ENCODE data around the gene PPP2R1A. TPM values are rescaled to one million over a fixed set of nuclear protein-coding genes. Genes with fewer than 3 reads are reported as not detected.

Gene PPP2R1A
- total RNA-seq, 1 experiment from 2014 or later = 204 TPM

GRCh38 chr19:52244021-52244420, 54.2 kb downstream of the PPP2R1A start:
- no peak for DNase-seq (ENCODE audit: low read depth)

DNA sequence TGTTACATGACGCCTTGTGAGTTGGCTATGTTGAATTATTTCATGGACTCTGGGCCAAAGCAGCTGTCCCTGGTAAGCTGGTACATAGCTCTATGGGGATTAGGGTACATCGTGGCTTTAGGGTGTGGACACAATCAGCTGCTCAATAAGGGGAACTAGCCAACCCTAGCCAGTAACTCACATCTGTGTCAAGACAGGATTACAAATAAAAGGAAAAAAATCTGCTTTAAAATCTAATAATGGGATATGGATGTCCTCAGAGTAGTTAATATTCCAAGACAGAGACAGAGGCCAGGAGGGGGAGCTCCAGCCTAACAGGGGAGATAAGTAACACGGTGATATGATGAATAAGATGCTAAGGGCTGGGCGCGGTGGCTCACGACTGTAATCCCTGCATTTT, 58.4 kb downstream of the PPP2R1A start:
- peak; percentile 37 for DNase-seq (ENCODE audit: low read depth)

DNA sequence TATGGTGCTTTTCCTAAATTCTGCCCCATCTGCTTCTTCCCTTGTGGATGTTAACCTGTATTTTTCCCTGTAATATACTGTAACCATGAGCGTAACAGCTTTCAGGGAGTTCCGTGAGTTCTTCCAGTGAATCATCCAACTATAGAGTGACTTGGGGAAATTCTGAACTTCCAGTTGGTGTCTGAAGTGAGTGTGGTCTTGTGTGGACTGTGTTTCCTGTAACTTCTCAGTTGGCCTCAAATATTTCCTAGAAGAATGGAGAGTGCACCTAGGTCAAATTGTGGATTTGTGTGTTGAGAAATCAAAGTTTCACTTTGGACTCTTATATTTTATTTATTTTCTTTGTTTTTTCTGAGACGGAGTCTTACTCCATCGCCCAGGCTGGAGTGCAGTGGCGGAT, 68.6 kb downstream of the PPP2R1A start:
- peak; percentile 21 for DNase-seq (ENCODE audit: low read depth)

GRCh38 chr19:52265556-52265955, 75.7 kb downstream of the PPP2R1A start:
- DNase-seq (ENCODE audit: low read depth) = peak; percentile 39

- peak; percentile 93 for DNase-seq (ENCODE audit: low read depth)
These were observed 79.7 kb downstream of the PPP2R1A start, which contains the start of gene ZNF766 for GRCh38 chr19:52269338-52270261. Gene ZNF766, plus strand, starts transcription at chr19:52269587. Its CDS starts 27 bp downstream, at chr19:52269614.

DNA sequence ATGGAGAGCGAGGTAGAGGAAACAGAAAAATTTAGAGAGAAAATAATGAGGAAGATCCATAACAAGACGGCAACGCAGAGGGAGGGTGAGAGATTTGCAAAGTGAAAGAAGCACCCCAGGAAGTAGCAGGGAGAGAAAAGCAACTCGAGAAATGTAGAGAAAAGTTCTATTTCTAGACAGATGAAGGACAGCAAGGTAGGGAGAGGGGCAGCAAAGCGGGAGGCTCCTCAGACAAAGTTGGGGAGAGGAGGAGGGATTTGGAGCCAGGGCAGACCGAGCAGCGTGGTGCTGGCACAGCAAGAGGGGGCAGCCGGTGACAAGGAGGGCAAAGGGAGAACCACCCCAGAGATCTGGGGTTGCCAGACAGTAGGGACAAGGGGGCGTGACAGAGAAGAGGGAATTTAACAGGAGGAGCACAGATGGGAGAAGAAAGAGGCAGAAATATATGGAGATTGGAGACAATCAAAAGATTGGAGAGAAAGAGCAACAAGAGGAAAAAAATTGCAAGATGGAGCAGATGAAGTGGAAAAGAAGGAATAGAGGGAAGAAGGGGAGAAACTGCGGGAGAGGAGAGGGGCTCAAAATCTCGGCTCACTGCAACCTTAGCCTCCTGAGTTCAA, 80.5 kb downstream of the PPP2R1A start:
- DNase-seq (ENCODE audit: low read depth) = peak; percentile 15

DNA sequence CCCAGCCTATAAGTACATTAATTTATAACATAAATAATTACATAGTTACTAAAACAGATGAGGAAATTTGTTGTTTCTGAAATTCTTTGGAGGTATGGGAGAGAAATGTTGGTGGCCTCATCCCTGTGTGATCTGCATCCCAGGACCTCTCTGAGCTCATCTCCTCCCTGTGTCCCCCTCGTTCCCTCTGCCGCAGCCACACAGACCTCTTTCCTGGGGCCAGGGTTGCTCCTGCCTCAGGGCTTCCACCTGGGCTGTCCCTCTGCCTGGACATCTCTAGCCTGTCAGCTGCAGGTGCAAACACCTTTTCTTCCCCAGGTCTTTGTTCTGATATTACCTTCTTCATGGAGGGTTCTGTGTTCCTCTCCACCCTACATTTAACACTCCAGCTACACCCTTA, 83.4 kb downstream of the PPP2R1A start:
- DNase-seq (ENCODE audit: low read depth) = no peak

DNA sequence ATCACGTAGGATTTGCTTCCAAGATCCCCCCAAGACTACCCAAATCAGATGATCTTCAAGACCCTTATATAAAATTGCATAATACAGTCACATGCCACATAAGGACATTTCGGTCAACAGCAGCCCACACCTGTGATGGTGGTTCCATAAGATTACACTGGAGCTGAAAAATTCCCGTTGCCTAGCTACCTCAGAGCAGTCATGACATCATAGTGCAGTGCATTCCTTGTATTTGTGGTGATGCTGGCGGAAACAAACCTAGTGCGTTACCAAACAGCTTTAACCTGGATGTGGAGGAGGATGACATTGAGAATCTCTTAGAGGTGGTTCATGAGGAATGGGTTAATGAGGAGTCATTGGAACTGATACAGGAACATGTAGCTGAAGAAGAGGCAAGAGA, 84.3 kb downstream of the PPP2R1A start:
- DNase-seq (ENCODE audit: low read depth) = no peak

DNA sequence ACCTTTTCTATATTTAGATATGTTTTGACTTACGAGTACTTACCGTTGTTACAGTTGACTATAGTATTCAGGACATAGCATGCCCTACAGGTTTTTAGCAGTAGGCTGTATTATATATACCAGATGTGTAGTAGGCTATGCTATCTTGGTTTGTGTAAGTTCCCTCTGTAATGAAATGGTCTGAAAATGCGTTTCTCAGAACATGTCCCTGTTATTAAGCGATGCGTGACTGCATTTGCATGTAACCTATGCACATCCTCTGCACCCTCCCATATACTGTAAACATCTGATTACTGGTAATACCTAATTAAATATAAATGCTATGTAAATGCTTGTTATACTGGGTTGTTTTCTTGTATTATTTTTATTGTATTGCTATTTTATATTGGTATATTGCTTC, 86.1 kb downstream of the PPP2R1A start:
- DNase-seq (ENCODE audit: low read depth) = no peak

GRCh38 chr19:52277471-52277870, 87.6 kb downstream of the PPP2R1A start:
- DNase-seq (ENCODE audit: low read depth) = no peak

Other genes with a start within 250 kb of the PPP2R1A start
- gene ZNF350, start 203.2 kb upstream of the PPP2R1A start, total RNA-seq (2014; rRNA removed; shearing (Covaris generic)) = 4.0 and 9.3 TPM in 2 replicates
- gene ZNF615, start 181.8 kb upstream of the PPP2R1A start, total RNA-seq (2014; rRNA removed; shearing (Covaris generic)) = 2.0 and 5.7 TPM in 2 replicates
- gene ZNF614, start 161.7 kb upstream of the PPP2R1A start, total RNA-seq (2014; rRNA removed; shearing (Covaris generic)) = 8.5 and 16.3 TPM in 2 replicates
- gene ZNF432, start 141.2 kb upstream of the PPP2R1A start, total RNA-seq (2014; rRNA removed; shearing (Covaris generic)) = 4.5 and 5.1 TPM in 2 replicates
- gene ZNF841, start 94.3 kb upstream of the PPP2R1A start, total RNA-seq (2014; rRNA removed; shearing (Covaris generic)) = 18.4 and 33.3 TPM in 2 replicates
- gene ZNF616, start 50.1 kb upstream of the PPP2R1A start, total RNA-seq (2014; rRNA removed; shearing (Covaris generic)) = 8.0 and 8.9 TPM in 2 replicates
- gene ZNF836, start 18.4 kb upstream of the PPP2R1A start, total RNA-seq (2014; rRNA removed; shearing (Covaris generic)) = 12.0 and 12.8 TPM in 2 replicates
- 23.9 and 24.6 TPM in 2 replicates for gene ZNF766, start 79.5 kb downstream of the PPP2R1A start, total RNA-seq (2014; rRNA removed; shearing (Covaris generic))
- gene ZNF480, start 107.1 kb downstream of the PPP2R1A start, total RNA-seq (2014; rRNA removed; shearing (Covaris generic)) = 10.2 and 13.6 TPM in 2 replicates
- 3.5 and 4.5 TPM in 2 replicates for gene ZNF610, start 146.2 kb downstream of the PPP2R1A start, total RNA-seq (2014; rRNA removed; shearing (Covaris generic))
- 16.5 and 17.0 TPM in 2 replicates for gene ZNF880, start 179.9 kb downstream of the PPP2R1A start, total RNA-seq (2014; rRNA removed; shearing (Covaris generic))
- gene ZNF528, start 207.8 kb downstream of the PPP2R1A start, total RNA-seq (2014; rRNA removed; shearing (Covaris generic)) = 20.1 and 28.4 TPM in 2 replicates
- not detected in 2 replicates for gene ZNF534, start 239.1 kb downstream of the PPP2R1A start, total RNA-seq (2014; rRNA removed; shearing (Covaris generic))